Activated CD8-positive, alpha-beta memory T cell treated with anti-CD3 and anti-CD28 coated beads, Interleukin-2, amount 50 U/mL, for 4 hours (primary cell): Measurements from ENCODE around the gene HOXC10.

ENCODE experiments used
- DNase-seq: peaks from one replicate; pipeline ENCODE4 v3.0.0-alpha.2; 2020

The HOXC10 gene

DNA sequence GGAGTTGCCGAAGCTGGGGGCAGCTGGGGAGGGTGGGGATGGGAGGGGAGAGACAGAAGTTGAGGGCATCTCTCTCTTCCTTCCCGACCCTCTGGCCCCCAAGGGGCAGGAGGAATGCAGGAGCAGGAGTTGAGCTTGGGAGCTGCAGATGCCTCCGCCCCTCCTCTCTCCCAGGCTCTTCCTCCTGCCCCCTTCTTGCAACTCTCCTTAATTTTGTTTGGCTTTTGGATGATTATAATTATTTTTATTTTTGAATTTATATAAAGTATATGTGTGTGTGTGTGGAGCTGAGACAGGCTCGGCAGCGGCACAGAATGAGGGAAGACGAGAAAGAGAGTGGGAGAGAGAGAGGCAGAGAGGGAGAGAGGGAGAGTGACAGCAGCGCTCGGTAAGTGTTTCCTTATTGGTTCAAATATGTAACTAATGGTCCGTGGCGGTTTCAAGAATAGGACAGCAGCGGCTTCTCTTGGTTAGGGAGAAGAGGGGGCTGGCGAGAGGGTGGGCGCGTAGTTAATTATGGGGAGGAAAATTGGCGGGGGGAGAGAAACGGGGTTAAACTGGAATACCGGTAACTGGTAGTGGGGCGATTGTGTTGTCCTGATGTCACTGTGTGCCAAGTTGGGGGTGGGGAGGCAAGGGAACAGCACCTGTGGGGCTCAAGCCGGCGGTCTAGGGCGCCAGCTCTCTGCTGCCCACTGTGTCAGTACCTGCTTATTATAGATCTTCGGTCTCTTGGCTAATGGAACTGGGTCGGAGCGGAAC is 32.3 kb downstream of the HOXC10 start:
- no peak for DNase-seq

DNA sequence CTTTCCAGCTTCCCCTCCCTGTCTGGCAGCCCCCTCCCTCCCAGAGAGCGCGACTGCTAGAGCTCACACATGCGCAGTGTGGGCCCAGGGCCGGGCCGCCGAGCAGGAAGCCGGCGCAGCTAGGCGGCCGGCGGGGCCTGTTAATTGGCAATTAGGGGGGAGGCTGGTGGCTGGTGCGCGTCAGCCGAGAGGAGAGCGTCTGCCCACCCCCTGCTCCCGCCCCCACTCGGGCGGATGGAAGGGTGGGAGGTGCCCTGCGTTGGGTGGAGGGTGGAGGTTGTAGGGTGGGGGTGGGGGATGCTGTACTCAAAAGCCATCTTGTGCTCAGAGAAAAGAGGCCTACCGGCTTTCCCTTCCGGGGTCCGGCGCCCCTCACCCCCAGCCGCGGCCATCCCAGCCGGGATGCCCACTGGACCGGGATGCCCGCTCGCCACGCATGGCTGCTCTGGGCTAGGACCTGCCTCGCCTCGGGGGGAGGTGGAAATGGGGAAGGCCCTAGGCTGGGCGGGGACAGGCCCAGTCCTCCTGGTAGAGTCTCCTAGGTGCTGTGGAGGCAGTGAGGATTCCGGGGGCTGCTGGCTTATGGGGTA is 33.0 kb downstream of the HOXC10 start:
- DNase-seq: peak; percentile 68

DNA sequence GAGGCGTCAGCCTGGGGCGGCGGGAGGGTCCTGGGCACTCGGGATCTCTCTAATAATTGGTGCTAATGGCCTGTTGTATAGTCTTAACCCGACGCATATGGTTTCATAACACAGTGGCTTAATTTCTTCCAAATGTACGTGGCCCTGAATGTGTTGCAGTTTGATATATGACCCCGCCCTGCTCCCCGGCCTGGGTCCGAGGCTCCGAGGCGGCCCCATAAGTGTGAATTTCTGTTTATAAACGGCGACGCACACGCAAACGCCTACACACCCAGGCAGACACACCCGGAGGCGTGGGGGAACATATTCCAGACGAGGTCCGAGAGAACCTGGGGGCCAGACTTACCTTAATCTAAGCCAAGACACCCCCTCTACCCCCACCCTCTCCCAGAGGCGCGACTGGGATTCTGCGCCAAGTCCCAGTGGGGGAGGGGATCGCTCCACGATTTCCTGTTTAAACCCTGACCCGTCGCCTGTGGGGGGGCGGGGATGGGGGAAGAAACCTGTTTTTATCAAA is 33.6 kb downstream of the HOXC10 start:
- no peak for DNase-seq

DNA sequence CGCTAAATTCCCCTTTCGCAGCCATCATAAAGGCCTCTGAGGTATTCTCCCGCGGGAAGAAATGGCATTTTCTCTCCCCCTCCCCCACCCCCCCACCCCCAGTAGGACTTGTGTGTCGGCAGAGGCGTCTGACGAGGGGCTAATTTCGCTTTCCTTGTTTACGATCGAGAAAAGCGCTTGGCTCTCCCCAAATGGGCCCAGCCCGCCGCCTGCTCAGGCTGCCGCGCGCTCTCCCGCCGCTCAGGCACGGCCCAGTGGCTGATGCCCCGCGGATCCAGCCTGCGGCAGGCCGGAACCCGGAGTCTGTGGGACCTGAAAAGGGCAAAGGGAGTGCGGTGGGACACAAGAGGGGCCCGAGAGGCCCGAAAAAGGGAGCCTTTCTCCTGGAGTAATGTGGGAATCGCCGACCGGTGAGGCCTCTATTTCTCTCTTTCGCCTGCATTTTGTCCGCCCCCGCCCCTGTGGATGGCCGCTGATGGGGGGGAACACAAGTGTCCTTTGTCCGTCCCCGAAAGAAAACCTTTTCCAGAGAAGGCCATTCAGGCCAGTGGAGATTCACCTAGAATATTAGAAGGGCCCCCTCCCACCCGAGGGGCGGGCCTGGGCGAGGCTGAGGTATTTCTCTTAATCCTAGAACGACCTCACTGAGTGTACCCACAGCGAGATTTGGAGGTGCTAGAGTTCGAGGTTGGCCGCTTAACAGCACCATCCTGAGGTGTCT is 34.3 kb downstream of the HOXC10 start:
- DNase-seq: no peak

DNA sequence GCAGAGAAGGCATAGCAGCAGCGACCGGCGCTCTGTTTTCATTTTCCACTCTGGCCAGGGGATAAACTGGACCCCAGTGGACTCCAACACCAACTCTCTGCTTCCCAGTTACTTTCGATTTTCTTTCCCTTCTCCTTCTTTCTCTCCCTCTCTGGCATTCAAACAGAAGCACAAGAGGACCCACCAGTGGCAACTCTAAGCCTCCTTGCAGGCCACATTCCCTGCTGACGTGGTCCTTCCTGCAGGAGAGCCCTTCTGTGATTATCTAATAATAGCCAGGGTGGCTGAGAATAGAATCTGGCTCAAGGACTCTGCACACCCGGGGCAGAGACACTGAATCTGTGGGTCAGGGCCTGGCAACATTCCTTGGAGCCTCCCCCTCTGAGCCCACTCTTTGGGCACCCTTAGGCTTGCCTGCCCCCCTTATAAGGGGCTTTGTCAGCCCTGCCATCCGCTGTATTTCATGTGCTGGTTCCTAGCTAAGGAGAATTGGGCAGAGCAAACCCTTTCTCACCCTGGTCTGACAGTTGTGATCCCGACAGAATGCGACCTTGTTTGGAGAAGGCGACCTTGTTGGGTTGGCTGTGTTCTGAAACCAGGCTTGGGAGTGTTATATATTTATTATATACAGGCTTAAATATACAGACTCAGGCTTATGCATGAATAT is 35.1 kb downstream of the HOXC10 start:
- DNase-seq: no peak

DNA sequence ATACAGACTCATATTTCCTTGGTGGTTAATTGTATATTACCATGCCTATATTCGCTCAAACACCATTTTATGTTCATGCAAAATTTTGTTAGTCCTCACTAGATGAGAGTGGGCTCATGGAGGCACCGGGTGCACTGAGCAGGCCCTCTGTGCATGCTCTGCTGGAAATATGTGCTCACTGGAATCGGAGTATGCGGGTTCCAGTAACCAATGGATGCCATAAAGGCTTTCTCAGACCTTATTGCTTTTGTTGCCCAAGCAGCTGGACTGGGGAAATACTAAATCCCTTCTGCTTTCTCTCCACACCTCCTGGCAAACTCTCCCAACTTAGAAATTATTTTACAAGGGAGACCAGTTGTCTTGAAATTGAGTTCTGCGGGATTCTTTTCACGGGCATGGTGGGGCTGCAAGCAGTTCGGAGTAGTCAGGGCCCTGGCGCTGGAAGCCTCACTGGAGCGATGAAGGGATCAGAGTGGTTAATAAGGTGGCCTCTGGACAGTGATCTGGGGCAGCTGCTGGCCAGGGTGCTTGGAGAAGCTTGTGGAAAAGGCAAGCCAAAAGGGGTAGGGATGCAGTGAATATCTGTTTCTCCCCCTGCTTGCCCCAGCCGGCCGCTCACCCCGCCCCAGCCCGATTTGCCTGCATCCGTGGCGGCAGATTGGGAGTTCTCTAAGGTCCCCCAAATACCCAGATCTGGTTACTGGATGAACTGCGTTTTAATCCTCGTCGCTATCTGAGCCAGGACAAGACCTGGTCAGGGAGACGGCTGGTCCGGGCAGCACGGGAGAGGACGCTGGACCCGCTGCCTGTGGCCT is 35.9 kb downstream of the HOXC10 start:
- DNase-seq: no peak

DNA sequence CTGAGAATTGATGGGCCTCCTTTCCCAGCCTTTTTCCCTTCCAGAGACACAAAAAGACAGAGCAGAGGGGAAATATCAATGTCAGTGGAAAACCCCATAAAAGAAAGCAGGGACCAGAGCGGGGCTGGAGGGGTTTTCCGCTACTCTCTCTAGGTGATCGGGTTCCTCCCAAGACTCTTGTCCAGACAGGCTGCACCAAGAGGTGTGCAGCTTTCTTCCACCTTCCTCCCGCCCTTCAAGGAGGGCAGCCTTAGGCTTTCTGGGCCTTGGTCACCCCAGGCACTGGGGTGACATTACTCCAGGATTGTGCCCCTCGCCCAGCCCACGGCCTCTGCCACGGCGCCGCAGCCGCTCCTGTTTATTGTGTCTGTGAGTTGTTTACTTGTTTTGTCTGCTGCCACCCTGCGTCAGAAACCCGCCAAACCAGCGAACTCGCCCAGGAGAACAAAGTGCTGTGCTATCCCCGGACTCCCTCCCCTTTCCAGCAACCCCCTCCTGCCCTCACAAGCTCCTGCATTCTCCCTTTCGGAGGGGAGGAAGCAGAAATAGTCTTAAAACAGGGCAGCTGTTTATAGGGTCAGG is 36.6 kb downstream of the HOXC10 start:
- no peak for DNase-seq

DNA sequence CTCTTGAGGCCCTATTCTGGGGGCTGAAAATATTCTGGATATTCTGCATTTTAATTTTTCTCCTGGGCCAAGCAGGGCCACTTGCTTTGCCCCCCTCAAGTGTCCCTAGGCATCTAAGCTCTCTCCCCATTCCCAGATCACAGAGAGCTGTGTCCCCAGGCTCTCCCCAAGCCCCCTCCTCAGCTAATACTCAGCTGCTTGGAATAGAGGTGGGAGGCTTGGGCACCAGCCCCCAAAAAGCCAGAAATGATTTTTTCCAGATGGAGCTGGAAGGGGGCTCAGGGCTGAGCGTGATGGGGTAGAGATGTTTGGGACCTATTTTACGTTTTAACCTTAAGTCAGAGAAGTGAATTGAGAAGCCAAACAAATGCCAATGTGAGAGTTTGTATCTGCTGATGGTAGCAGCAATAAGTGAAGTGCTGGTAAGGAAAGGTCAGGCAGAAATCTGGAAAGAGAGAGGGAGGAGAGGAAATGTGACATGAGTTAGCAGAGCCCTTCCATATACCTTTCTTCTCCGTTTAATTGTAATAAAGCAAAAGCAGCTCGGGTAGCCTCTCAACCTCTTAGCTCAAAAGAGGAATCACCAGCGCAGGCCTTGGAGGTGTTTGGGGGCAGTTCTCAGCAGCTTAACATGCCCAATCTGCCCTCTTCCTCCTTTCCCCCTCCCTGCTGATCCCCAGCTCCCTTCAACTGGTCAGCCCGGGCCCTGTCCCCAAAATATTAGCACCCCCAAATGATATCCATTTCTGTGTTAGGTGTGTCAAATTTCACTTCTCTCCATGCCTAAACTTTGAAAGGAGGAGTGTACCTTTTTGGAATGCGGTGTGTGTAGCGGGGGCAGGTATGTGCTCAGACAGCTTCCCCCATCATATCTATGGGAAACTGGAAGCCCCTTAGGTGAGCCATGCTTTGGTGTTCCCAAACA is 38.3 kb downstream of the HOXC10 start:
- no peak for DNase-seq

DNA sequence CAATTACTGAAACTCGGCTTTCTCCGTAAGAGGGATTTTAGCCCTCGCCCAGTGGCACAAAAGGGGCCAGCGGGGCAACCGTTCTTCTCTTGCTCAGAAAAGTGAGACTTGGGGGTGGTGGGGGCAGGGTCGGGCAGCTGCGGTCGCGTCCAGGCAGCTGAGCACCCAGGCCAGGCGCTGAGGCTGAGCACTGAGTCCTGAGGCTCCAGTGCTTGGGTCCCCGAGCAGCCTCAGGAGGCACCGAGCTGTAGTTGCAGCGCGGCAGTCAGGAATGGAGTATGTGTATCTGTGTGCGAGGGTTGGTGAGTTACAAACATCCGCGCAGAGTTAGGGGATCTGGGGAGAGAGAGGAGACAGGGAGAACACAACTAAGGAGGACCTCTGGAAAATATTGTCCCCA is 39.2 kb downstream of the HOXC10 start:
- DNase-seq: no peak

DNA sequence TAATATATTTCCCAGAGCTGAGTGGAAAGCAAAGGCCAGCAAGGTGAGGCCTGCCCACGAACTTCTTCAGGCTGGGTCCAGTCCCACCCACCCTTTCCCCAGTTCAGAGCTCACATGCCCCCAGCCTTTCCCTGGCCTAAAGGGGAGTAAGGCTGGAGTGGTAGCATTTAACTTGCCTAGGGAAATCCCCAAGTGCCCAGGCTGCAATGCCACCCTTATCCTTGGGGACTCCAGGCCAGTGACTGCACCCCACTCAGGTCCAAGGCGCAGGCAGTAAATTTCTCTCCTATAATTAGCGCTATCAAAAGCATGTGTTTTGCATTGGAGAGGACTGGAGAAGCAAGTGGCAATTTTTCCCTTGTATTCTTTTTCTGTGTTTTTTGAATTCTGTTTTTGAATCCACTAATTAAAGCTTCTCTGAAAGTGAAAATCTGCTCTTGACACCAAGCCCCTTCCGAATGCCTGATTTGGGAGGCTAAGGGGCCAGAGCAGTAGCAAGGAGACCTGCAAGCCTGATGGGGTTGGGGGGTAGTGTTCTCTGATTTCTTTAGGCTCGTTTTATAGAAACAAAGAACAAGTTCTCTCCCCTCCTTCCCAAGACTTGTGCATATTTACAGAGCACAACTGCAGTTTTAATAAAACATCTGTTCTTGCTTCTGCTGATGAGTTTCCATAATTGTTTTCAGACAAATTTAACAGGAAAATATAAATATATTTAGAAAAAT is 39.8 kb downstream of the HOXC10 start:
- no peak for DNase-seq

DNA sequence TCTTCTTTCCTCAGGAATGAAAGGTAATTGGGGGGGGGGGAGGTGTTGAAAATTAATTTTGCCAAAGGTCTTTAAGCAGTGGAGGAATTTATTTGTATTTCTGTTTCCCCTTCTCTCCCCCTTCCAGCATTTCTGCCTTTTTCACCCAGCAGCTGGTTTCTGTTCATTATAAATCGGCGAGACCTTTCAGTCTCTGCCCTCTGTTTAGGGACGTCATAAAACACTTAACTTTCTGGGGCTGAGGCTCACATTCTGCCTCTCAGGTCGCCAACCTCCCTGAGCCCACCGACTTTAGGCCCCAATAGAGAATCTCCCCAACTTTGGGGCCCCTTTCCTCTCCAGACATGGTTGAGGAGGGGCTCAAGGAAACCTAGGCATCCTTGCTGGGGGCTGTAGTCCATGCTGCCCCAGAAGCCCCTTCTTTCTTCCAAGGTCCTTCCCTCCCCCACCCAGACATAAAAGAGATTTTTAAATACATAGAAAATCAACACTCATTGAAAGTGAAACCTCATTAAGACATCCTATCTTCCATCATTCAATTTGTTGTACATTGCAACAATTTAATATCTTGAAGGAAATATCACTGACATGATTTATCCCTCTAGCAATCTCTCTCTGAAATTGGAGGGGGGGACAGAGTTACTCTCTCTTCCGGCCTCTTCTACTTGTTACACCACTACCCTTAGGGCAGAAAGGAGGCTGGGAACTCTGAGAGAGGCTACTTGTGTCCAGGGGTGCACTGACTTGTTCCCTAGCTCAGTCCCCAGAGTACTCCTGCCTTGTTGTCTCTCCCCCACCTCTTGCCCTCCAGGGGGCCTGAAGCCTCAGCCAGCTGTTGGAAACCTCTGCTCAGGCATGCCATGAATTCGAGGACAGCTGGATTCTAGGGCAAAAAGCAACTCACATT is 40.8 kb downstream of the HOXC10 start:
- DNase-seq: no peak

DNA sequence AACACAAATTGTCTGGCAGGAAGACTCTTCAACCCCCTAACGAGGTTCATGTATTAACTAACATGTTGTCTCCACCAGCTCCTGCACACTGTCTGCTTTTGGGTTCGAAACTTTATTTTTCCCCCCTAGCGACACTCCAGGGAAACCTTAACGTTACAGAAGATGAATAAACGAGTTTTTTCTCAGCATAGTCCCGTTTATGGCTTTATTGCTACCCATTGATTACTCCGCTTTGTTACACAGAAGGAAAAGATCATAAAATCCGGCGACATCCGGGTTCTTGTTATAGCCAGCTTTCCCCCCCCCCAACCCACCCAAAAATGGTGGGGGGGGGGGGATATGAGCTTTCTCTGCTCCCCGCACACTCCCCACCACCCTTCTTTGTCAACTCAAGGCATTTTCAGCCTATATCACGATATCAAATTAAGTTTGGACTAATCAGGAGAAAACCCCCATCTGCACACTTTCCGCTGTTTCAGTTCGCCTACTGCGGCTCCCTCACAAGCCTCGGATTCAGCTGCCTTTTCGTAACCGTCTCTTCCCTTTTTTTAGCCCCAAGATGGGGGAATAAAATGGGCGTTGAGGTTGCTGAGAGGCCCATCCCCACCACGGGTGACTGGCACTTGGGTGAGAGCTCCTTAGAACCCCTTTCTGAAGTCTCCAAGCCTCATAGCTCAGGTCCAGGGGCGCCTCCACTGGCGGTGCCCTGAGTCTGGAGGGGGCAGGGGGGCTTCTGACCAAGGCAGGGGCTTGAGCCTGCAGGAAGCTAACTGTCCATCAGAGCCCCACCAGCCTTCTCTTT is 41.9 kb downstream of the HOXC10 start:
- no peak for DNase-seq

DNA sequence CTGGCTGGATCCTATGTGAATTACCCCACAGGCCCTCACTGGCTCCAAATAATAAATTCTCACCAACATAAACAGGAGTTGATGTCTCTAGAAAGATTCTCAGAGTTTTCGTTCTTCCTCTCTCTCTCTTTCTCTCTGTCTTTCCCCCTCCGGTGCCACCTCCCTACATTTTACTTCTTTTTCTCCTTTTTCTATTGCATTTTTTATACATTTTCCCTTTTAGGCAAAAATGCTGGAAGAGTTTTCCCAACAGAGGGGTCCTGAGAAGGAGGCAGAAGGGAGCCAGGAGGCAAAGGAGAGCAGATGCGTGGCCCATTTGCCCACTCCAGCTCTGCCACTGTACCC is 42.5 kb downstream of the HOXC10 start:
- DNase-seq: no peak

DNA sequence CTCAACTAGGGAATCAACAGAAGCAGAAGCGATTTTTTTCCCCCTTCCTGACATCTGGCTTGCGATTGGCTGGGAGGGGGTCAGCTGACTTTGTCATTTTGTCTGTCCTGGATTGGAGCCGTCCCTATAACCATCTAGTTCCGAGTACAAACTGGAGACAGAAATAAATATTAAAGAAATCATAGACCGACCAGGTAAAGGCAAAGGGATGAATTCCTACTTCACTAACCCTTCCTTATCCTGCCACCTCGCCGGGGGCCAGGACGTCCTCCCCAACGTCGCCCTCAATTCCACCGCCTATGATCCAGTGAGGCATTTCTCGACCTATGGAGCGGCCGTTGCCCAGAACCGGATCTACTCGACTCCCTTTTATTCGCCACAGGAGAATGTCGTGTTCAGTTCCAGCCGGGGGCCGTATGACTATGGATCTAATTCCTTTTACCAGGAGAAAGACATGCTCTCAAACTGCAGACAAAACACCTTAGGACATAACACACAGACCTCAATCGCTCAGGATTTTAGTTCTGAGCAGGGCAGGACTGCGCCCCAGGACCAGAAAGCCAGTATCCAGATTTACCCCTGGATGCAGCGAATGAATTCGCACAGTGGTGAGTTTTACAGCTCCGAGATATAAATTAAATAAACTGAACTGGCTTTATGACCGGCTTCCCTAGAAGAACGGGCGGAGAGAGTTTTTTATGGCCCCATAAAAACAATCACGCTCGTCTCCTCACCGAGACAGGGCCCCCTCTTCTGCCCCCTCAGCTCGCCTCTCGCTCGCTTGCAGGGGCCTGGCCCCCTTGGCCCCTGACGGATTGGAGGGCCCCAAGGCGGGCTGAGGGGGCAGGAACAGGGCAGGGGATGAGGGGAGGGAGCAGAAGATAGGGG is 43.6 kb downstream of the HOXC10 start, which contains the start of gene HOXC6:
Gene HOXC6, plus strand, starts transcription at position 127 of the 888 bp plus-strand sequence. Its CDS starts 82 bp downstream, at position 209.
- DNase-seq: no peak

DNA sequence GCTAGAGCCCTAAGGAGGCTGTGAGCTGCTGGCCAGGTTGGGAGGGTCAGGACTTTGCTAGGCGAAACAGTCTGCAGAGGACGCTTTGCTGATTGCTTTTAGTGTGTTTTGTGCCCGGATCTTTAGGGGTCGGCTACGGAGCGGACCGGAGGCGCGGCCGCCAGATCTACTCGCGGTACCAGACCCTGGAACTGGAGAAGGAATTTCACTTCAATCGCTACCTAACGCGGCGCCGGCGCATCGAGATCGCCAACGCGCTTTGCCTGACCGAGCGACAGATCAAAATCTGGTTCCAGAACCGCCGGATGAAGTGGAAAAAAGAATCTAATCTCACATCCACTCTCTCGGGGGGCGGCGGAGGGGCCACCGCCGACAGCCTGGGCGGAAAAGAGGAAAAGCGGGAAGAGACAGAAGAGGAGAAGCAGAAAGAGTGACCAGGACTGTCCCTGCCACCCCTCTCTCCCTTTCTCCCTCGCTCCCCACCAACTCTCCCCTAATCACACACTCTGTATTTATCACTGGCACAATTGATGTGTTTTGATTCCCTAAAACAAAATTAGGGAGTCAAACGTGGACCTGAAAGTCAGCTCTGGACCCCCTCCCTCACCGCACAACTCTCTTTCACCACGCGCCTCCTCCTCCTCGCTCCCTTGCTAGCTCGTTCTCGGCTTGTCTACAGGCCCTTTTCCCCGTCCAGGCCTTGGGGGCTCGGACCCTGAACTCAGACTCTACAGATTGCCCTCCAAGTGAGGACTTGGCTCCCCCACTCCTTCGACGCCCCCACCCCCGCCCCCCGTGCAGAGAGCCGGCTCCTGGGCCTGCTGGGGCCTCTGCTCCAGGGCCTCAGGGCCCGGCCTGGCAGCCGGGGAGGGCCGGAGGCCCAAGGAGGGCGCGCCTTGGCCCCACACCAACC is 44.8 kb downstream of the HOXC10 start:
- no peak for DNase-seq

DNA sequence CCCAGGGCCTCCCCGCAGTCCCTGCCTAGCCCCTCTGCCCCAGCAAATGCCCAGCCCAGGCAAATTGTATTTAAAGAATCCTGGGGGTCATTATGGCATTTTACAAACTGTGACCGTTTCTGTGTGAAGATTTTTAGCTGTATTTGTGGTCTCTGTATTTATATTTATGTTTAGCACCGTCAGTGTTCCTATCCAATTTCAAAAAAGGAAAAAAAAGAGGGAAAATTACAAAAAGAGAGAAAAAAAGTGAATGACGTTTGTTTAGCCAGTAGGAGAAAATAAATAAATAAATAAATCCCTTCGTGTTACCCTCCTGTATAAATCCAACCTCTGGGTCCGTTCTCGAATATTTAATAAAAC is 45.5 kb downstream of the HOXC10 start:
- DNase-seq: no peak
